Mucosa of rectum (tissue), 2 donors: Measurements from ENCODE around the gene CMBL.
A peak's percentile ranks its signal among the peaks of the same experiment; 100 is the strongest.
"Not testable (repeated sequence)": the region's sequence is repeated elsewhere in the genome, so short reads cannot be mapped to it uniquely, and the experiment has no call there.

Source experiments
- H3K27ac ChIP-seq, 2 donors: one replicate each; pipeline ENCODE4 v1.7.0; 2013; ENCODE audit warnings: inconsistent platforms in 2 of 2, low read depth in 2 of 2, low read length in 2 of 2
- H3K27me3 ChIP-seq, 2 donors: one replicate each; pipeline ENCODE4 v1.7.0; 2013; ENCODE audit warnings: low read length in 2 of 2; ENCODE audit not compliant: control insufficient read depth in 2 of 2, insufficient read depth in 2 of 2
- H3K36me3 ChIP-seq, 2 donors: one replicate each; pipeline ENCODE4 v1.7.0; 2013; ENCODE audit warnings: low read length in 2 of 2; ENCODE audit not compliant: control insufficient read depth in 2 of 2, insufficient read depth in 2 of 2
- H3K4me1 ChIP-seq, 2 donors: one replicate each; pipeline ENCODE4 v1.7.0; 2013; ENCODE audit warnings: low read length in 2 of 2, mild to moderate bottlenecking in 1 of 2; ENCODE audit not compliant: control insufficient read depth in 2 of 2, insufficient read depth in 2 of 2
- H3K4me3 ChIP-seq, 2 donors: one replicate each; pipeline ENCODE4 v1.7.0; 2013; ENCODE audit warnings: low read length in 2 of 2
- H3K9ac ChIP-seq, 2 donors: one replicate each; pipeline ENCODE4 v1.7.0; 2013; ENCODE audit warnings: low read length in 2 of 2, low read depth in 1 of 2, mild to moderate bottlenecking in 1 of 2
- H3K9me3 ChIP-seq, 2 donors: one replicate each; pipeline ENCODE4 v1.7.0; 2013; ENCODE audit warnings: low read length in 2 of 2; ENCODE audit not compliant: control insufficient read depth in 2 of 2
- donor health status: healthy.
- donor health status: Normal muscosa, but diverticular disease.

CMBL gene

DNA sequence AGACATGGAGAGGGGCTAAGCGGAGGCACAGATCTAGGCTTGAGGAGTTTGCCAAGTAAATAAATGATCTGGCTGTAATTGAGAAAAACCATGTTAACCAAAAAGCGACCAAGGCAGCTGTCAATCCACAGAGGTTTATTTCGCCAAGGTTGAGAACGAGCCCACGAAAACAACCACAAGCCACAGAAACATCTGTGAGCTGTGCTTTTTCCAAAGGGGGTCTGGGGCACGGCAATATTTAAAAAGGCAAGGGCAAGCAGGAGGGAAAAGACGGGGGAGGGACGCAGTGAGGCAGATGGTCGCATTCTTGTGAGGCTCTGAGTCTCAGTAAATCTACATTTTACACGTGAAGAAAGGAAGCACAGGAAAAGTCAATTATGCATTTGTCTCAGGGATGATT lies 32.2 kb downstream of the CMBL start:
- Histone ChIP-seq H3K9me3 (no peaks in the 10 kb centered on the region), H3K9ac (no peak overlapping the region), H3K4me1 (peaks cover 0 to 4% of the 10 kb centered on the region in 2 donors), H3K36me3 (peaks cover 5 to 24% of the 10 kb centered on the region in 2 donors), H3K27me3 (no peaks in the 10 kb centered on the region), H3K4me3 (no peak overlapping the region), H3K27ac (no peak overlapping the region)

DNA sequence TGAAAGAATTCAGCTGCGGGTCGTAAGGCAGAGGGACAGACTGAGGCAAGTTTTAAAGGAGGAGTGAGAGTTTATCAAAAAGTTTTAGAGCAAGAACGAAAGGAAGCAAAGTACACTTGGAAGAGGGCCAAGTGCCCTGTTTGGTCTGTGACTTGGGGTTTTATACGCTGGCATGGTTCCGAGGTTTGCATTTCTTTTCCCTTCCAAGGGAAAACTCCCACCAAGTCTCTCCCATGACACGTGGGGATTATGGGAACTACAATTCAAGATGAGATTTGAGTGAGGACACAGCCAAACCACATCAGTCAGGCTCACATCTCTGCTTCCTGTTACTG lies 34.9 kb downstream of the CMBL start:
- H3K4me1 ChIP-seq, H3K9ac ChIP-seq, H3K27ac ChIP-seq, H3K27me3 ChIP-seq, H3K4me3 ChIP-seq, H3K9me3 ChIP-seq, H3K36me3 ChIP-seq: not testable (repeated sequence)

- H3K4me1 ChIP-seq = peaks cover 0 to 6% of the 10 kb centered on the region in 2 donors
- no peak overlapping the region for H3K9ac ChIP-seq
Measured at GRCh38 chr5:10272053-10272874, 35.4 kb downstream of the CMBL start.

DNA sequence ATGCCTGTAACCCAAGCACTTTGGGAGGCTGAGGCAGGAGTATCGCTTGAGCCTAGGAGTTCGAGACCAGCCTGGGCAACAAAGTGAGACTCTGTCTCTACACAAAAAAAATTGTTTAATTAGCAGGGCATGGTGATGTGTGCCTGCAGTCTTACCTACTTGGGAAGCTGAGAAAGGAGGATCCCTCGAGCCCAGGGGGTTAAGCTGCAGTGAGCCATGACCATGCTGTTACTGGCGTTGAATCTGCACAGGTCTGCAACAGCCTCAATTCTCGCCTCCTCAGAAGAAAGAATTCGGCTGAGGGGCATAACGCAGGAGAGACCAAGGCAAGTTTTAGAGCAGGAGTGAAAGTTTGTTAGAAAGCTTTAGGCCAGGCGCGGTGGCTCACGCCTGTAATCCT lies 39.6 kb downstream of the CMBL start:
- Histone ChIP-seq H3K27me3 (no peaks in the 10 kb centered on the region), H3K4me1 (peaks cover 0 to 10% of the 10 kb centered on the region in 2 donors), H3K36me3 (peaks cover 23 to 26% of the 10 kb centered on the region in 2 donors), H3K9ac (no peak overlapping the region), H3K27ac (no peak overlapping the region), H3K9me3 (no peaks in the 10 kb centered on the region), H3K4me3 (no peak overlapping the region)

More at GRCh38 chr5:10272053-10272874, 35.4 kb downstream of the CMBL start:
- Histone ChIP-seq H3K27ac (no peak overlapping the region), H3K27me3 (no peaks in the 10 kb centered on the region), H3K36me3 (peaks cover 0 to 2% of the 10 kb centered on the region in 2 donors), H3K9me3 (no peaks in the 10 kb centered on the region), H3K4me3 (no peak overlapping the region)

DNA sequence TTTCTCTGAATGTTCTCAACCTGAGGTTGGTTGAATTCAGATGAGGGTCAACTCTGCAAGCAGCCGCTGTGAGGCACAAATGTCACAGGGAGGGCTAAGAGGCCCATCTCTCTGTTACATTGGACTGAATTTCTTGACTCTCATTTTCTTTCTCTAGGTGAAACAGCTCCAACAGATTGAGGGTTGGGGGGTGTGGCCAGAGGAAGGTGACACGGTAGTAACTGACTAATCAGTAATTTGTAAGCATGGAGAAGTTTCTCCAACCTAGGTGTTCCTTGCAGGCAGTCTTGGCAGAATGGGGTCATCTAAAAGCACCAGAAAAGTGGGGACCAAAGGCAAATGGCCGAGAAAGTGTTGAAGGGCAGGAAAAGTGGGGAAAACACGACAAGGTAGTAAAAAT lies 40.9 kb downstream of the CMBL start:
- H3K9me3 ChIP-seq = no peaks in the 10 kb centered on the region
- H3K9ac ChIP-seq = no peak overlapping the region
- H3K36me3 ChIP-seq = peaks cover 35 to 38% of the 10 kb centered on the region in 2 donors
- peaks cover 0 to 7% of the 10 kb centered on the region in 2 donors for H3K4me1 ChIP-seq
- no peaks in the 10 kb centered on the region for H3K27me3 ChIP-seq
- no peak overlapping the region for H3K4me3 ChIP-seq
- H3K27ac ChIP-seq = peak overlapping the region in 1 of 2 donors; percentile 54

DNA sequence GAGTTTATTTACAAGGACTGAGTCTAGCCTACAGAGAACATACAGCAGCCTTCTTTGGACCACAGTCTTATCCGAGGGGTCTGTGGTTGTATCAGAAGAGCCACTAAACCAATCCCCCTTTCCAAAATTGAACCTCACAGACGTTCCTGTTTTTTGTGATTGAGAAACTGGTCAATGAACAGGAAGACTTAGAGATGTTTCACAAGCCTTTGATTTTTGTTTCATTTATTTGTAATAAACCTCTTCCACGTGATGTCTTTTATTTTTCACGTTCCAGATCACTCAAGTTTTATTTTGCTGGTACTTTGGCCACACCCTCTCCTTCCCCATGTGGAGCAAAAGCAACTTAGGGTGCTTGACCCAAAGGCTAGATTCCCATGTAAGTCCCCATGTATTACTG lies 41.6 kb downstream of the CMBL start:
- H3K4me3 ChIP-seq = no peak overlapping the region
- H3K27ac ChIP-seq = no peak overlapping the region
- H3K9me3 ChIP-seq = no peaks in the 10 kb centered on the region
- H3K36me3 ChIP-seq = peaks cover 40 to 45% of the 10 kb centered on the region in 2 donors
- no peaks in the 10 kb centered on the region for H3K27me3 ChIP-seq
- H3K4me1 ChIP-seq = peaks cover 0 to 7% of the 10 kb centered on the region in 2 donors
- H3K9ac ChIP-seq = no peak overlapping the region

DNA sequence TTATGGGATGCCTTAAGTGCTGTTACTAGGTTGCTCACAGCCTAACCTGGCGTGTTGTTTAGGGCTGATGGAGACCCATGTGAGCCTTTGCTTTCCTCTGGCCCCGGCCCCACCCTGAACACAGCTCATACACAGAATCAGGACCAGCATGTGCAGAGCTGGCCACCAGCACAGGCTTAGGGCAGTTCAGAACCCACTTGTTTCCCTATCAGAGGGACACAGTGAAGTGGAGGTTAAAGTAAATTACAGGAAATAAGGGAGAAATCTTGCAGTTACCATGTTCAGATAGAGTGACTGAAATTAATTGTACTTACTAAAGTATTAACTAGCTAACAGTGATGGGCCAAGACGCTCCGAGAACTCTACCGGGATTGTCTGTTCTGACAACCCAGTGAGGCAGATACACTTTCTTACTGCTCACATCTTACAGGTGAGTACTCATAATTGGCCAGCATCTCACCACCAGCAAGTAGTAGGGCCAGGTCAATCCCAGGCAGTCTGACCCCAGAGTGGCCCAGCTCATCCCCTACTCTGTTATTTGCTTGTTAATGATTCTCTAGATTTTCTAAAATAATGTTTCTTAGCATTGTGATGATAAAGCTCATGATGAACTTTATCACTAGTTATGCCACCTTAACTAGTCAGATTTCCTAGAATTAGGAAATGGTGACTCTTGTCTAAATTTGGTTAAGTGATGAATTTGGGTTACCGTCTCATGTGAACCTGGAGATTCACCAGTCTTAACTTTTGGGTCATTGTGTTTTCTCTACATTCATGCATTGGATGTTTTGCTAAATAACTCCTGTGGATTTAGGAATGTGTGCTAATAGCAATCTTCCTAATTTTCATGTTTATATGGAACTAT lies 42.2 kb downstream of the CMBL start:
- Histone ChIP-seq H3K9ac (no peak overlapping the region), H3K9me3 (no peaks in the 10 kb centered on the region), H3K36me3 (peaks cover 45 to 52% of the 10 kb centered on the region in 2 donors), H3K27ac (no peak overlapping the region), H3K27me3 (no peaks in the 10 kb centered on the region), H3K4me3 (no peak overlapping the region), H3K4me1 (peaks cover 0 to 7% of the 10 kb centered on the region in 2 donors)

DNA sequence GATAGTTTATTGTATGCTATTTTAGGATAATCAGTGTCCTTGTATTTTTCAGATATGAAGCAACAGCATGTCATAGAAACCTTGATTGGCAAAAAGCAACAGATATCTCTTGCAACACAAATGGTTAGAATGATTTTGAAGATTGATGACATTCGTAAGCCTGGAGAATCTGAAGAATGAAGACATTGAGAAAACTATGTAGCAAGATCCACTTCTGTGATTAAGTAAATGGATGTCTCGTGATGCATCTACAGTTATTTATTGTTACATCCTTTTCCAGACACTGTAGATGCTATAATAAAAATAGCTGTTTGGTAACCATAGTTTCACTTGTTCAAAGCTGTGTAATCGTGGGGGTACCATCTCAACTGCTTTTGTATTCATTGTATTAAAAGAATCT lies 43.1 kb downstream of the CMBL start:
- H3K27ac ChIP-seq = no peak overlapping the region
- no peak overlapping the region for H3K4me3 ChIP-seq
- H3K27me3 ChIP-seq = no peaks in the 10 kb centered on the region
- H3K9ac ChIP-seq = no peak overlapping the region
- peaks cover 0 to 7% of the 10 kb centered on the region in 2 donors for H3K4me1 ChIP-seq
- no peaks in the 10 kb centered on the region for H3K9me3 ChIP-seq
- H3K36me3 ChIP-seq = peaks cover 54 to 60% of the 10 kb centered on the region in 2 donors

GRCh38 chr5:10262995-10263394 lies 44.7 kb downstream of the CMBL start:
- Histone ChIP-seq H3K27ac (no peak overlapping the region), H3K9me3 (no peaks in the 10 kb centered on the region), H3K36me3 (peaks cover 70 to 77% of the 10 kb centered on the region in 2 donors)

GRCh38 chr5:10262121-10262774 lies 45.5 kb downstream of the CMBL start:
- Histone ChIP-seq H3K4me3 (no peak overlapping the region), H3K9me3 (no peaks in the 10 kb centered on the region), H3K36me3 (peaks cover 77 to 84% of the 10 kb centered on the region in 2 donors), H3K27ac (no peak overlapping the region), H3K9ac (no peak overlapping the region), H3K4me1 (peaks cover 0 to 4% of the 10 kb centered on the region in 2 donors), H3K27me3 (no peaks in the 10 kb centered on the region)

More at GRCh38 chr5:10262995-10263394, 44.7 kb downstream of the CMBL start:
- Histone ChIP-seq H3K4me1 (peaks cover 0 to 7% of the 10 kb centered on the region in 2 donors), H3K9ac (no peak overlapping the region), H3K4me3 (no peak overlapping the region), H3K27me3 (no peaks in the 10 kb centered on the region)
